Measurements from ENCODE around the gene MOV10L1. TPM values are rescaled to one million over a fixed set of nuclear protein-coding genes. Genes with fewer than 3 reads are reported as not detected.
"Not testable (repeated sequence)": the region's sequence is repeated elsewhere in the genome, so short reads cannot be mapped to it uniquely, and the experiment has no call there.

MOV10L1 gene
- polyA plus RNA-seq, 1 donor from 2014 or later, result not detected

- Mint-ChIP-seq H3K9me3 (peaks cover 0 to 2% (median 1%) of the 10 kb centered on the region in 3 donors), H3K4me1 (peaks cover 6 to 8% (median 7%) of the 10 kb centered on the region in 3 donors), H3K27me3 (peaks cover 38% of the 10 kb centered on the region), H3K4me3 (no peak overlapping the region), H3K36me3 (no peaks in the 10 kb centered on the region), H3K27ac (no peak overlapping the region)
These were observed 8.2 kb upstream of the MOV10L1 start for GRCh38 chr22:50081426-50082196.

GRCh38 chr22:50082197-50082715, 7.5 kb upstream of the MOV10L1 start:
- no peak overlapping the region for H3K4me3 Mint-ChIP-seq
- no peaks in the 10 kb centered on the region for H3K36me3 Mint-ChIP-seq
- H3K4me1 Mint-ChIP-seq, result peaks cover 5 to 8% (median 7%) of the 10 kb centered on the region in 3 donors
- H3K9me3 Mint-ChIP-seq, result peaks cover 4 to 8% (median 8%) of the 10 kb centered on the region in 3 donors
- no peak overlapping the region for H3K27ac Mint-ChIP-seq
- peaks cover 38% of the 10 kb centered on the region for H3K27me3 Mint-ChIP-seq

GRCh38 chr22:50082961-50083461, 6.8 kb upstream of the MOV10L1 start:
- Mint-ChIP-seq H3K36me3 (no peaks in the 10 kb centered on the region), H3K4me1 (peaks cover 5 to 8% (median 7%) of the 10 kb centered on the region in 3 donors), H3K27me3 (peaks cover 40% of the 10 kb centered on the region), H3K27ac (no peak overlapping the region), H3K9me3 (peaks cover 4 to 10% (median 9%) of the 10 kb centered on the region in 3 donors), H3K4me3 (no peak overlapping the region)

- no peak overlapping the region for H3K27ac Mint-ChIP-seq
- no peaks in the 10 kb centered on the region for H3K36me3 Mint-ChIP-seq
- H3K27me3 Mint-ChIP-seq, result peaks cover 36% of the 10 kb centered on the region
- H3K4me1 Mint-ChIP-seq, result peaks cover 5 to 8% (median 7%) of the 10 kb centered on the region in 3 donors
- peaks cover 4 to 10% (median 9%) of the 10 kb centered on the region in 3 donors for H3K9me3 Mint-ChIP-seq
- H3K4me3 Mint-ChIP-seq, result no peak overlapping the region
These were observed 6.2 kb upstream of the MOV10L1 start for GRCh38 chr22:50083462-50084079.

- H3K27me3 Mint-ChIP-seq, result peaks cover 36% of the 10 kb centered on the region
- no peak overlapping the region for H3K4me3 Mint-ChIP-seq
- H3K27ac Mint-ChIP-seq, result no peak overlapping the region
- peaks cover 4 to 10% (median 9%) of the 10 kb centered on the region in 3 donors for H3K9me3 Mint-ChIP-seq
- H3K36me3 Mint-ChIP-seq, result no peaks in the 10 kb centered on the region
- peaks cover 5 to 8% (median 7%) of the 10 kb centered on the region in 3 donors for H3K4me1 Mint-ChIP-seq
These were observed 5.7 kb upstream of the MOV10L1 start for GRCh38 chr22:50084080-50084477.

- Mint-ChIP-seq H3K27me3 (peaks cover 36% of the 10 kb centered on the region), H3K4me3 (no peak overlapping the region), H3K36me3 (no peaks in the 10 kb centered on the region), H3K27ac (no peak overlapping the region), H3K9me3 (peaks cover 7 to 10% (median 9%) of the 10 kb centered on the region in 3 donors), H3K4me1 (peaks cover 5 to 8% (median 7%) of the 10 kb centered on the region in 3 donors)
These were observed 5.2 kb upstream of the MOV10L1 start for GRCh38 chr22:50084614-50085021.

- peak within 1 kb of the TSS in 3 of 4 donors; percentile 32 to 71 (median 62) for H3K4me3 Mint-ChIP-seq
- H3K9me3 Mint-ChIP-seq, result peaks cover 7 to 10% (median 9%) of the 10 kb centered on the region in 3 donors
- H3K27ac Mint-ChIP-seq, result peak within 1 kb of the TSS in 1 of 3 donors; percentile 31
These were observed 4.4 kb upstream of the MOV10L1 start, which contains the start of gene MLC1 for GRCh38 chr22:50085211-50085972. TSS of gene MLC1 (minus strand) at chr22:50085426. CDS start at chr22:50084902, 524 bp downstream.

GRCh38 chr22:50086526-50086925, 3.3 kb upstream of the MOV10L1 start:
- Mint-ChIP-seq H3K4me3 (peak overlapping the region in 1 of 4 donors; percentile 79), H3K27ac (no peak overlapping the region), H3K9me3 (peaks cover 7 to 10% (median 9%) of the 10 kb centered on the region in 3 donors), H3K36me3 (no peaks in the 10 kb centered on the region), H3K27me3 (peaks cover 31% of the 10 kb centered on the region), H3K4me1 (peaks cover 5 to 8% (median 7%) of the 10 kb centered on the region in 3 donors)

More at GRCh38 chr22:50085211-50085972, 4.4 kb upstream of the MOV10L1 start, which contains the start of gene MLC1:
- Mint-ChIP-seq H3K4me1 (peaks cover 5 to 8% (median 7%) of the 10 kb centered on the region in 3 donors), H3K36me3 (no peaks in the 10 kb centered on the region), H3K27me3 (peaks cover 34% of the 10 kb centered on the region)

GRCh38 chr22:50086975-50087374, 2.8 kb upstream of the MOV10L1 start:
- H3K27me3 Mint-ChIP-seq, result peaks cover 28% of the 10 kb centered on the region
- H3K9me3 Mint-ChIP-seq, result peaks cover 7 to 10% (median 9%) of the 10 kb centered on the region in 3 donors
- not testable (repeated sequence) for H3K4me1 Mint-ChIP-seq, H3K36me3 Mint-ChIP-seq, H3K27ac Mint-ChIP-seq
- H3K4me3 Mint-ChIP-seq, result peak overlapping the region in 1 of 4 donors; percentile 79

GRCh38 chr22:50087646-50088045, 2.2 kb upstream of the MOV10L1 start:
- Mint-ChIP-seq H3K36me3 (no peaks in the 10 kb centered on the region), H3K4me3 (peak overlapping the region in 1 of 4 donors; percentile 45), H3K9me3 (peaks cover 7 to 10% (median 9%) of the 10 kb centered on the region in 3 donors), H3K27me3 (peaks cover 24% of the 10 kb centered on the region), H3K27ac (no peak overlapping the region), H3K4me1 (peaks cover 5 to 8% (median 7%) of the 10 kb centered on the region in 3 donors)

GRCh38 chr22:50088096-50088495, 1.7 kb upstream of the MOV10L1 start:
- Mint-ChIP-seq H3K27ac (no peak overlapping the region), H3K27me3 (peaks cover 19% of the 10 kb centered on the region), H3K4me1 (peaks cover 5 to 8% (median 7%) of the 10 kb centered on the region in 3 donors), H3K36me3 (no peaks in the 10 kb centered on the region), H3K4me3 (no peak overlapping the region), H3K9me3 (peaks cover 7 to 10% (median 9%) of the 10 kb centered on the region in 3 donors)

- no peak overlapping the region for H3K4me3 Mint-ChIP-seq
- peaks cover 12% of the 10 kb centered on the region for H3K27me3 Mint-ChIP-seq
- H3K9me3 Mint-ChIP-seq, result peaks cover 7 to 10% (median 9%) of the 10 kb centered on the region in 3 donors
- H3K27ac Mint-ChIP-seq, result no peak overlapping the region
- H3K36me3 Mint-ChIP-seq, result no peaks in the 10 kb centered on the region
- H3K4me1 Mint-ChIP-seq, result peaks cover 5 to 8% (median 7%) of the 10 kb centered on the region in 3 donors
These were observed 575 bp upstream of the MOV10L1 start for GRCh38 chr22:50089231-50089630.

- Mint-ChIP-seq H3K27ac (no peak overlapping the region), H3K9me3 (peaks cover 7 to 10% (median 9%) of the 10 kb centered on the region in 3 donors), H3K4me3 (peak overlapping the region in 1 of 4 donors; percentile 8)
These were observed 557 bp downstream of the MOV10L1 start for GRCh38 chr22:50090412-50090714.

GRCh38 chr22:50091092-50091768, 1.4 kb downstream of the MOV10L1 start:
- H3K27me3 Mint-ChIP-seq, result peaks cover 2% of the 10 kb centered on the region
- H3K4me1 Mint-ChIP-seq, result peaks cover 0 to 2% (median 0%) of the 10 kb centered on the region in 3 donors
- no peaks in the 10 kb centered on the region for H3K36me3 Mint-ChIP-seq
- H3K4me3 Mint-ChIP-seq, result no peak overlapping the region
- H3K9me3 Mint-ChIP-seq, result peaks cover 7 to 10% (median 9%) of the 10 kb centered on the region in 3 donors
- H3K27ac Mint-ChIP-seq, result no peak overlapping the region

More at GRCh38 chr22:50090412-50090714, 557 bp downstream of the MOV10L1 start:
- peaks cover 4% of the 10 kb centered on the region for H3K27me3 Mint-ChIP-seq
- H3K4me1 Mint-ChIP-seq, result peaks cover 2 to 4% (median 2%) of the 10 kb centered on the region in 3 donors
- H3K36me3 Mint-ChIP-seq, result no peaks in the 10 kb centered on the region

All from IgD-negative memory B cell (primary cell).